Parathyroid adenoma (tissue), 2 donors: ENCODE results near the gene SUMO3.

Source experiments
- H2AFZ ChIP-seq: fragments of 300-600 bp; sonication (generic); one replicate; pipeline ENCODE4 v1.7.0; 2017; ENCODE audit warnings: antibody characterized with exemption, mild to moderate bottlenecking
- H3K27ac ChIP-seq: fragments of 300-600 bp; sonication (generic); one replicate; pipeline ENCODE4 v1.7.0; 2017
- H3K27me3 ChIP-seq: fragments of 300-600 bp; sonication (generic); one replicate; pipeline ENCODE4 v1.7.0; 2017; ENCODE audit warnings: low read length; ENCODE audit not compliant: control insufficient read depth, insufficient read depth
- H3K36me3 ChIP-seq: fragments of 300-600 bp; sonication (generic); one replicate; pipeline ENCODE4 v1.7.0; 2017; ENCODE audit warnings: low read length; ENCODE audit not compliant: control insufficient read depth, insufficient read depth
- H3K4me1 ChIP-seq: fragments of 300-600 bp; sonication (generic); one replicate; pipeline ENCODE4 v1.7.0; 2017; ENCODE audit warnings: control low read depth
- H3K4me2 ChIP-seq: fragments of 300-600 bp; sonication (generic); one replicate; pipeline ENCODE4 v1.7.0; 2017; ENCODE audit warnings: low read length
- H3K4me3 ChIP-seq: fragments of 300-600 bp; sonication (generic); one replicate; pipeline ENCODE4 v1.7.0; 2017; ENCODE audit warnings: low read depth, low read length
- H3K79me2 ChIP-seq: fragments of 300-600 bp; sonication (generic); one replicate; pipeline ENCODE4 v1.7.0; 2017; ENCODE audit warnings: control low read depth
- H3K9ac ChIP-seq: fragments of 300-600 bp; sonication (generic); one replicate; pipeline ENCODE4 v1.7.0; 2017; ENCODE audit warnings: mild to moderate bottlenecking
- H3K9me3 ChIP-seq: fragments of 300-600 bp; sonication (generic); one replicate; pipeline ENCODE4 v1.7.0; 2017; ENCODE audit warnings: low read length; ENCODE audit not compliant: control insufficient read depth
- TF ChIP-seq, protein P1 (sequence below): fragments of 300-600 bp; sonication (generic); IDR thresholded peaks from one replicate; pipeline ENCODE4 v1.7.0; 2017; ENCODE audit warnings: antibody characterized with exemption, mild to moderate bottlenecking
- donor health status: primary hyperparathyroidism.

Gene SUMO3

GRCh38 chr21:44856131-44856530 is 38.3 kb upstream of the SUMO3 start:
- H3K9me3 ChIP-seq = no peaks in the 10 kb centered on the region
- no peak overlapping the region for H2AFZ ChIP-seq
- H3K9ac ChIP-seq = no peak overlapping the region
- H3K4me3 ChIP-seq = no peak overlapping the region
- H3K4me1 ChIP-seq = no peaks in the 10 kb centered on the region
- H3K79me2 ChIP-seq = no peaks in the 10 kb centered on the region
- no peaks in the 10 kb centered on the region for H3K27me3 ChIP-seq
- no peak overlapping the region for H3K27ac ChIP-seq
- H3K4me2 ChIP-seq = no peak overlapping the region
- TF ChIP-seq, protein P1, sequence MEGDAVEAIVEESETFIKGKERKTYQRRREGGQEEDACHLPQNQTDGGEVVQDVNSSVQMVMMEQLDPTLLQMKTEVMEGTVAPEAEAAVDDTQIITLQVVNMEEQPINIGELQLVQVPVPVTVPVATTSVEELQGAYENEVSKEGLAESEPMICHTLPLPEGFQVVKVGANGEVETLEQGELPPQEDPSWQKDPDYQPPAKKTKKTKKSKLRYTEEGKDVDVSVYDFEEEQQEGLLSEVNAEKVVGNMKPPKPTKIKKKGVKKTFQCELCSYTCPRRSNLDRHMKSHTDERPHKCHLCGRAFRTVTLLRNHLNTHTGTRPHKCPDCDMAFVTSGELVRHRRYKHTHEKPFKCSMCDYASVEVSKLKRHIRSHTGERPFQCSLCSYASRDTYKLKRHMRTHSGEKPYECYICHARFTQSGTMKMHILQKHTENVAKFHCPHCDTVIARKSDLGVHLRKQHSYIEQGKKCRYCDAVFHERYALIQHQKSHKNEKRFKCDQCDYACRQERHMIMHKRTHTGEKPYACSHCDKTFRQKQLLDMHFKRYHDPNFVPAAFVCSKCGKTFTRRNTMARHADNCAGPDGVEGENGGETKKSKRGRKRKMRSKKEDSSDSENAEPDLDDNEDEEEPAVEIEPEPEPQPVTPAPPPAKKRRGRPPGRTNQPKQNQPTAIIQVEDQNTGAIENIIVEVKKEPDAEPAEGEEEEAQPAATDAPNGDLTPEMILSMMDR = no peak
- no peaks in the 10 kb centered on the region for H3K36me3 ChIP-seq

DNA sequence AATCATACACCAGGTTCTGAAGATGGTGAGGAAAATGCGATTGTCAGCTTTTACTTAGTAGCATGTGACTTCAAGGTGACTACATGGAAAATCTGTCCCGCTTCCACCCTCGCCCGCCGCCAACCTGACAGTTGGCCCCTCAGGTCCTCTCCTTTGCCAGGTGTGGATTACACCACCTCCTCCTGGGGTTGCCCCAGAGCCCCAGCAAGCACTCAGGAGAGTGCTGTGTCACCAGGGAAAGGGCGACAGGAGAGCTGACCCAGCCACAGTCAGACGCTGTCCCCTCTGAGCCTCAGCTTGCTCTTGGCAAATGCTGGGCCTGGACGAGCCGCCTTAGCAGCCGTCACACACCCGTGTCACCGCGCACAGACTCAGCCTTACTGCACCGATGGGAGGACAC is 37.7 kb upstream of the SUMO3 start:
- no peak overlapping the region for H3K9ac ChIP-seq
- H3K27ac ChIP-seq = no peak overlapping the region
- no peaks in the 10 kb centered on the region for H3K36me3 ChIP-seq

DNA sequence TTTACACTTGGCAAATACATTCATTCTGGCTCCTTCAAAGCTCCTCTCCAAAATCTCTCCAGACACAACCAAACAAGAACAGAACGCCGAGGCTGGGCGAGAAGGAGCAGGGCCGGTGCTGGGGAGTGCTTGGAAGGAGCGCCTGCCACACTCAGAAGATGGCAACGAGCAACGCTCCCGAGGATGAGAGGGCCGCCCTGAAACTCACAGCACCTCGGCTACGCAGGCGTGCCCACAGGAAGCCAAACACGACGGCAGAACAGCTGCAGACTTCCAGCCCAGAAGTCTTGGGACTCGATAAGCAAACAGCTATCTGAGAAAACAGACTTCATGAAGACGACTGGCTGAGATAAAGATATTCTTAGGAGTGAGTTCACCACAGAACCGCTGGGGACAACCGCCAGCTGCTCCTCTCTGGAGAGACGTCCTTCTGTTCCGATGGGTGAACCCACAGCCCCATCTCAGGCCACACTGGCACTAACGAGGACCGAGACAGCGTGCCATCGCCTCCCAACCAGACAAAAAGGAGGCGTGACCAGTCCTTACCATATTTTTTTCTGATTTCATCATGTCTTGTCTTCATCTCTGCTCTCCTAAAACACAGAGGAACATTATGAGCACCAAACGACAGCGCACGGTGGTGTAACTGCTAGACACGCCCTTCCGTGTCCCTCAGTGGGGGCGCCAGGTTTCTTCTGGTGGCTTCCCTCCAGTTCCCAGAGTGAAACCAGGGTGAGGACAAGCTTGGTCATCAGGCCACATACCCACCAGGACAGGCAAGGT is 37.0 kb upstream of the SUMO3 start:
- no peak overlapping the region for H2AFZ ChIP-seq
- H3K9me3 ChIP-seq = no peaks in the 10 kb centered on the region
- no peak overlapping the region for H3K27ac ChIP-seq
- H3K4me3 ChIP-seq = no peak overlapping the region
- TF ChIP-seq, protein P1 = no peak
- H3K79me2 ChIP-seq = no peaks in the 10 kb centered on the region
- H3K36me3 ChIP-seq = no peaks in the 10 kb centered on the region
- no peak overlapping the region for H3K9ac ChIP-seq
- H3K27me3 ChIP-seq = no peaks in the 10 kb centered on the region
- no peaks in the 10 kb centered on the region for H3K4me1 ChIP-seq
- no peak overlapping the region for H3K4me2 ChIP-seq

More for the DNA sequence above, 37.7 kb upstream of the SUMO3 start:
- H3K4me2 ChIP-seq = no peak overlapping the region
- no peaks in the 10 kb centered on the region for H3K27me3 ChIP-seq
- no peaks in the 10 kb centered on the region for H3K79me2 ChIP-seq
- no peak overlapping the region for H2AFZ ChIP-seq
- H3K9me3 ChIP-seq = no peaks in the 10 kb centered on the region
- no peak overlapping the region for H3K4me3 ChIP-seq
- TF ChIP-seq, protein P1 = no peak
- H3K4me1 ChIP-seq = no peaks in the 10 kb centered on the region

DNA sequence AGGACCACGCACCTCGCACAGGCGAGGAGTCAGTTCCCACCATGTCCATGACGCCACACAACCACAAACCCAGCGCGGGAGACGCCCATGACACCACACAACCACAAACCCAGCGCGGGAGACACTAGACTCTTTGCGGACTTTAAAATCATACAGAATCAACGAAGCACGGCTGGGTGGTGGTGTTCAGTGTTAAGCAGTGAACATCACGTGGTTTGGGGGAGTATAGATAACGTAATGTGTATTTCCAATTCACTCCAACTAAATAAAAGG is 36.5 kb upstream of the SUMO3 start:
- Histone ChIP-seq H3K79me2 (no peaks in the 10 kb centered on the region), H3K27me3 (no peaks in the 10 kb centered on the region), H3K4me3 (no peak overlapping the region), H3K4me1 (no peaks in the 10 kb centered on the region), H3K9me3 (no peaks in the 10 kb centered on the region), H3K27ac (no peak overlapping the region), H2AFZ (no peak overlapping the region), H3K9ac (no peak overlapping the region), H3K36me3 (no peaks in the 10 kb centered on the region), H3K4me2 (no peak overlapping the region)
- TF ChIP-seq, protein P1 = no peak
